Glutamatergic neuron (in vitro differentiated cells): ENCODE data around the gene BTNL8. TPM values are rescaled to one million over a fixed set of nuclear protein-coding genes. Genes with fewer than 3 reads are reported as not detected.
"Not testable (repeated sequence)": the region's sequence is repeated elsewhere in the genome, so short reads cannot be mapped to it uniquely, and the experiment has no call there.

Source experiments
- DNase-seq: peaks from one replicate; pipeline ENCODE4 v3.0.0; 2022
- H3K27ac Mint-ChIP-seq: one replicate; pipeline ENCODE4 v1.8.0; 2020; ENCODE audit warnings: mild to moderate bottlenecking, mixed read lengths, inconsistent platforms; ENCODE audit not compliant: unreplicated experiment
- H3K27me3 Mint-ChIP-seq: one replicate; pipeline ENCODE4 v1.8.0; 2020; ENCODE audit warnings: mild to moderate bottlenecking, moderate library complexity, mixed read lengths, inconsistent platforms; ENCODE audit not compliant: unreplicated experiment
- H3K36me3 Mint-ChIP-seq: one replicate; pipeline ENCODE4 v1.8.0; 2020; ENCODE audit warnings: mild to moderate bottlenecking, mixed read lengths, inconsistent platforms; ENCODE audit not compliant: unreplicated experiment
- H3K4me1 Mint-ChIP-seq: one replicate; pipeline ENCODE4 v1.8.0; 2020; ENCODE audit warnings: mild to moderate bottlenecking, low read depth, mixed read lengths, inconsistent platforms; ENCODE audit not compliant: unreplicated experiment
- H3K4me3 Mint-ChIP-seq: one replicate; pipeline ENCODE4 v1.8.0; 2020; ENCODE audit warnings: mild to moderate bottlenecking, mixed read lengths, inconsistent platforms; ENCODE audit not compliant: unreplicated experiment
- H3K9me3 Mint-ChIP-seq: one replicate; pipeline ENCODE4 v1.8.0; 2020; ENCODE audit warnings: mild to moderate bottlenecking, moderate library complexity, mixed read lengths, inconsistent platforms; ENCODE audit not compliant: unreplicated experiment
- CTCF ChIP-seq: fragments of 200-600 bp; sonication (generic); IDR thresholded peaks from one replicate; pipeline ENCODE4 v1.5.0; 2021; ENCODE audit not compliant: partially characterized antibody, unreplicated experiment
- total RNA-seq: library from RNA; stranded (reverse); fragmentation: NEBNext Ultra II Directional; extraction: Animal tissue kit (Norgen Biotek cat#: 25700); gene quantifications from one replicate; pipeline ENCODE4 v1.2.1, GENCODE V29; 2021; ENCODE audit not compliant: unreplicated experiment

Gene BTNL8
- total RNA-seq, 1 donor from 2014 or later, result not detected

GRCh38 chr5:180874804-180875582, 24.0 kb upstream of the BTNL8 start:
- Mint-ChIP-seq H3K9me3 (no peaks in the 10 kb centered on the region), H3K27ac (peak overlapping the region; percentile 8), H3K27me3 (no peaks in the 10 kb centered on the region), H3K36me3 (no peaks in the 10 kb centered on the region), H3K4me1 (peaks cover 1% of the 10 kb centered on the region), H3K4me3 (no peak overlapping the region)
- DNase-seq, result no peak
- TF ChIP-seq CTCF, result no peak

GRCh38 chr5:180875860-180876426, 23.0 kb upstream of the BTNL8 start:
- Mint-ChIP-seq H3K36me3 (no peaks in the 10 kb centered on the region), H3K27ac (no peak overlapping the region), H3K9me3 (no peaks in the 10 kb centered on the region)

GRCh38 chr5:180885845-180886529, 13.0 kb upstream of the BTNL8 start:
- H3K36me3 Mint-ChIP-seq, H3K27me3 Mint-ChIP-seq, H3K4me1 Mint-ChIP-seq, H3K27ac Mint-ChIP-seq, H3K4me3 Mint-ChIP-seq, DNase-seq, H3K9me3 Mint-ChIP-seq: not testable (repeated sequence)

More at GRCh38 chr5:180875860-180876426, 23.0 kb upstream of the BTNL8 start:
- DNase-seq, result no peak
- Mint-ChIP-seq H3K4me1 (peaks cover 1% of the 10 kb centered on the region), H3K27me3 (peaks cover under 1% of the 10 kb centered on the region), H3K4me3 (no peak overlapping the region)
- TF ChIP-seq CTCF, result no peak

- H3K27ac Mint-ChIP-seq, result no peak overlapping the region
- peaks cover 12% of the 10 kb centered on the region for H3K36me3 Mint-ChIP-seq
- H3K4me3 Mint-ChIP-seq, result no peak overlapping the region
- TF ChIP-seq CTCF, result no peak
- no peaks in the 10 kb centered on the region for H3K4me1 Mint-ChIP-seq
- H3K9me3 Mint-ChIP-seq, result peaks cover 9% of the 10 kb centered on the region
- DNase-seq, result no peak
- no peaks in the 10 kb centered on the region for H3K27me3 Mint-ChIP-seq
Measured at GRCh38 chr5:180889381-180889780, 9.6 kb upstream of the BTNL8 start.

- H3K27ac Mint-ChIP-seq, H3K27me3 Mint-ChIP-seq, DNase-seq: not testable (repeated sequence)
Measured at GRCh38 chr5:180895330-180895729, 3.6 kb upstream of the BTNL8 start.

GRCh38 chr5:180900178-180900577, 1.2 kb downstream of the BTNL8 start:
- Mint-ChIP-seq H3K27ac (no peak overlapping the region), H3K36me3 (no peaks in the 10 kb centered on the region), H3K9me3 (peaks cover 2% of the 10 kb centered on the region), H3K4me3 (no peak overlapping the region), H3K4me1 (peaks cover 6% of the 10 kb centered on the region), H3K27me3 (no peaks in the 10 kb centered on the region)
- no peak for TF ChIP-seq CTCF
- DNase-seq, result no peak

More at GRCh38 chr5:180895330-180895729, 3.6 kb upstream of the BTNL8 start:
- not testable (repeated sequence) for H3K9me3 Mint-ChIP-seq, H3K4me3 Mint-ChIP-seq, H3K4me1 Mint-ChIP-seq, H3K36me3 Mint-ChIP-seq
